Neural crest cell (in vitro differentiated cells): ENCODE data around the gene TMEM59L. TPM values are rescaled to one million over a fixed set of nuclear protein-coding genes. Genes with fewer than 3 reads are reported as not detected.
A peak's percentile ranks its signal among the peaks of the same experiment; 100 is the strongest.

Source experiments
- DNase-seq: peaks from one replicate; pipeline ENCODE4 v3.0.0; 2021; ENCODE audit warnings: low read depth, mixed read lengths, low spot score
- H3K27ac Mint-ChIP-seq: one replicate; pipeline ENCODE4 v1.8.0; 2021; ENCODE audit warnings: mild to moderate bottlenecking, mixed read lengths; ENCODE audit not compliant: unreplicated experiment
- H3K27me3 Mint-ChIP-seq: 2 replicates; pipeline ENCODE4 v1.8.0; 2021; ENCODE audit warnings: low read depth, mild to moderate bottlenecking, mixed read lengths
- H3K36me3 Mint-ChIP-seq: 2 replicates; pipeline ENCODE4 v1.8.0; 2021; ENCODE audit warnings: low read depth, mild to moderate bottlenecking, mixed read lengths
- H3K4me1 Mint-ChIP-seq: 2 replicates; pipeline ENCODE4 v1.8.0; 2021; ENCODE audit warnings: mixed read lengths
- H3K4me3 Mint-ChIP-seq: one replicate; pipeline ENCODE4 v1.8.0; 2021; ENCODE audit warnings: mild to moderate bottlenecking, mixed read lengths
- H3K9me3 Mint-ChIP-seq: 2 replicates; pipeline ENCODE4 v1.8.0; 2021; ENCODE audit warnings: mixed read lengths
- total RNA-seq: library from RNA; stranded (reverse); gene quantifications from 2 replicates; pipeline ENCODE4 v1.2.1, GENCODE V29; 2021
- TF ChIP-seq, protein P1 (sequence below): fragments of 200-600 bp; sonication (generic); conservative IDR thresholded peaks from 2 replicates; pipeline ENCODE4 v1.5.0; 2021; ENCODE audit warnings: antibody characterized with exemption, mild to moderate bottlenecking

The TMEM59L gene
- total RNA-seq, 1 donor from 2014 or later: 6.4 TPM

GRCh38 chr19:18657590-18658365, 45.1 kb downstream of the TMEM59L start:
- no peak overlapping the region for H3K27ac Mint-ChIP-seq
- peak; percentile 26 for DNase-seq
- TF ChIP-seq, protein P1, sequence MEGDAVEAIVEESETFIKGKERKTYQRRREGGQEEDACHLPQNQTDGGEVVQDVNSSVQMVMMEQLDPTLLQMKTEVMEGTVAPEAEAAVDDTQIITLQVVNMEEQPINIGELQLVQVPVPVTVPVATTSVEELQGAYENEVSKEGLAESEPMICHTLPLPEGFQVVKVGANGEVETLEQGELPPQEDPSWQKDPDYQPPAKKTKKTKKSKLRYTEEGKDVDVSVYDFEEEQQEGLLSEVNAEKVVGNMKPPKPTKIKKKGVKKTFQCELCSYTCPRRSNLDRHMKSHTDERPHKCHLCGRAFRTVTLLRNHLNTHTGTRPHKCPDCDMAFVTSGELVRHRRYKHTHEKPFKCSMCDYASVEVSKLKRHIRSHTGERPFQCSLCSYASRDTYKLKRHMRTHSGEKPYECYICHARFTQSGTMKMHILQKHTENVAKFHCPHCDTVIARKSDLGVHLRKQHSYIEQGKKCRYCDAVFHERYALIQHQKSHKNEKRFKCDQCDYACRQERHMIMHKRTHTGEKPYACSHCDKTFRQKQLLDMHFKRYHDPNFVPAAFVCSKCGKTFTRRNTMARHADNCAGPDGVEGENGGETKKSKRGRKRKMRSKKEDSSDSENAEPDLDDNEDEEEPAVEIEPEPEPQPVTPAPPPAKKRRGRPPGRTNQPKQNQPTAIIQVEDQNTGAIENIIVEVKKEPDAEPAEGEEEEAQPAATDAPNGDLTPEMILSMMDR: no peak
- H3K4me3 Mint-ChIP-seq: no peak overlapping the region
- H3K9me3 Mint-ChIP-seq: no peaks in the 10 kb centered on the region
- peaks cover 3% of the 10 kb centered on the region for H3K36me3 Mint-ChIP-seq
- peaks cover 6% of the 10 kb centered on the region for H3K27me3 Mint-ChIP-seq
- peaks cover 28% of the 10 kb centered on the region for H3K4me1 Mint-ChIP-seq

DNA sequence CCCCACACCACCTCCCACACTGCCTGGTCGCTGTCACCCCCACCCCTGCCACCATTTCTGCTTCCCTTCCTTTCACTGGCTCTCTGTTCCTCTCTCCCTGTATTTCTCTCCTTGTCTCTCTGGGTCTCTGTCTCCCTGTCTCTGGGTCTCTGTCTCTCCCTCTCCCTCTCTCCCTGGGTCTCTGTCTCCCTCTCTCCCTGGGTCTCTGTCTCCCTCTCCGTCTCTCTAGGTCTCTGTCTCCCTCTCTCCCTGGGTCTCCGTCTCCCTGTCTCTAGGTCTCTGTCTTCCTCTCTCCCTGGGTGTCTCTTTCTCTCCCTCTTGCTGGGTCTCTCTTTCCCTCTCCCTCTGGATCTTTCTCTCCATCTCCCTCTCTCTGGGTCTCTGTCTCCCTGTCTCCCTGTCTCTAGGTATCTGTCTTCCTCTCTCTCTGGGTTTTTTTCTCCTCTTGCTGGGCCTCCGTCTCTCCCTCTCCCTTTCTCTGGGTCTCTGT, 45.7 kb downstream of the TMEM59L start:
- H3K27ac Mint-ChIP-seq: no peak overlapping the region
- DNase-seq: no peak
- peaks cover 31% of the 10 kb centered on the region for H3K4me1 Mint-ChIP-seq
- H3K27me3 Mint-ChIP-seq: peaks cover 6% of the 10 kb centered on the region
- no peak overlapping the region for H3K4me3 Mint-ChIP-seq
- peaks cover 3% of the 10 kb centered on the region for H3K36me3 Mint-ChIP-seq
- TF ChIP-seq, protein P1: no peak
- H3K9me3 Mint-ChIP-seq: no peaks in the 10 kb centered on the region

- H3K9me3 Mint-ChIP-seq: no peaks in the 10 kb centered on the region
- H3K4me1 Mint-ChIP-seq: peaks cover 32% of the 10 kb centered on the region
- TF ChIP-seq, protein P1: no peak
- H3K27me3 Mint-ChIP-seq: peaks cover 6% of the 10 kb centered on the region
- H3K27ac Mint-ChIP-seq: no peak overlapping the region
- no peak overlapping the region for H3K4me3 Mint-ChIP-seq
- H3K36me3 Mint-ChIP-seq: peaks cover 3% of the 10 kb centered on the region
- no peak for DNase-seq
Measured at GRCh38 chr19:18659281-18660050, 46.8 kb downstream of the TMEM59L start.

- no peak overlapping the region for H3K27ac Mint-ChIP-seq
- TF ChIP-seq, protein P1: no peak
- H3K36me3 Mint-ChIP-seq: peaks cover 3% of the 10 kb centered on the region
- no peak for DNase-seq
- no peak overlapping the region for H3K4me3 Mint-ChIP-seq
- peaks cover 32% of the 10 kb centered on the region for H3K4me1 Mint-ChIP-seq
- no peaks in the 10 kb centered on the region for H3K9me3 Mint-ChIP-seq
- H3K27me3 Mint-ChIP-seq: peaks cover 6% of the 10 kb centered on the region
Measured at GRCh38 chr19:18660051-18660910, 47.6 kb downstream of the TMEM59L start.
